Fibroblast of mammary gland (primary cell): ENCODE data around the gene FAM124A.

Experiments used
- DNase-seq: peaks from one replicate; pipeline ENCODE4 v3.0.0-alpha.2; 2010; ENCODE audit warnings: low read depth
- H3K4me3 ChIP-seq: 2 replicates; pipeline ENCODE4 v1.5.1; 2011; ENCODE audit warnings: low read depth, mild to moderate bottlenecking, low read length, moderate library complexity; ENCODE audit not compliant: control insufficient read depth
- TF ChIP-seq, protein P1 (sequence below): conservative IDR thresholded peaks from 2 replicates; pipeline ENCODE4 v1.5.1; 2011; ENCODE audit warnings: low read depth, low read length, inconsistent platforms; ENCODE audit not compliant: control insufficient read depth, insufficient read depth

Gene FAM124A

DNA sequence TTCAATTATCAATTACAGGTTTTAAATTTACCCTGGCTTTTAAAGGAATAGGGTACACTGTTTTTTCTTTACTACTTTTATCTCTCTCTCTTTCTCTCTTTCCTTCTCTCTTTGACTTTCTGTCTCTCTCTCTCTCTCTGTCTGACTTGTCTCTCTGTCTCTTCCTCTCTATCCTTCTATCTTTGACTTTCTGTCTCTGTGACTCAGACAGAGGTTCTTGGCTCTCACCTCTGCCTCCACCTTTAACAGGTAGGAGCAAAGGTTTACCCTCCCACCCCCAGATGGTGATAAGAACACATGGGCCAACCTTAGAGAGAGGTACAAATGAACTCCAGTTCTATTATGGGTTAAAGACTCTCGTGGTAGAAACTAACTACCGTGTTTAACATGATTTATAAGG, 20.3 kb upstream of the FAM124A start:
- no peak for DNase-seq
- TF ChIP-seq, protein P1, sequence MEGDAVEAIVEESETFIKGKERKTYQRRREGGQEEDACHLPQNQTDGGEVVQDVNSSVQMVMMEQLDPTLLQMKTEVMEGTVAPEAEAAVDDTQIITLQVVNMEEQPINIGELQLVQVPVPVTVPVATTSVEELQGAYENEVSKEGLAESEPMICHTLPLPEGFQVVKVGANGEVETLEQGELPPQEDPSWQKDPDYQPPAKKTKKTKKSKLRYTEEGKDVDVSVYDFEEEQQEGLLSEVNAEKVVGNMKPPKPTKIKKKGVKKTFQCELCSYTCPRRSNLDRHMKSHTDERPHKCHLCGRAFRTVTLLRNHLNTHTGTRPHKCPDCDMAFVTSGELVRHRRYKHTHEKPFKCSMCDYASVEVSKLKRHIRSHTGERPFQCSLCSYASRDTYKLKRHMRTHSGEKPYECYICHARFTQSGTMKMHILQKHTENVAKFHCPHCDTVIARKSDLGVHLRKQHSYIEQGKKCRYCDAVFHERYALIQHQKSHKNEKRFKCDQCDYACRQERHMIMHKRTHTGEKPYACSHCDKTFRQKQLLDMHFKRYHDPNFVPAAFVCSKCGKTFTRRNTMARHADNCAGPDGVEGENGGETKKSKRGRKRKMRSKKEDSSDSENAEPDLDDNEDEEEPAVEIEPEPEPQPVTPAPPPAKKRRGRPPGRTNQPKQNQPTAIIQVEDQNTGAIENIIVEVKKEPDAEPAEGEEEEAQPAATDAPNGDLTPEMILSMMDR: no peak

DNA sequence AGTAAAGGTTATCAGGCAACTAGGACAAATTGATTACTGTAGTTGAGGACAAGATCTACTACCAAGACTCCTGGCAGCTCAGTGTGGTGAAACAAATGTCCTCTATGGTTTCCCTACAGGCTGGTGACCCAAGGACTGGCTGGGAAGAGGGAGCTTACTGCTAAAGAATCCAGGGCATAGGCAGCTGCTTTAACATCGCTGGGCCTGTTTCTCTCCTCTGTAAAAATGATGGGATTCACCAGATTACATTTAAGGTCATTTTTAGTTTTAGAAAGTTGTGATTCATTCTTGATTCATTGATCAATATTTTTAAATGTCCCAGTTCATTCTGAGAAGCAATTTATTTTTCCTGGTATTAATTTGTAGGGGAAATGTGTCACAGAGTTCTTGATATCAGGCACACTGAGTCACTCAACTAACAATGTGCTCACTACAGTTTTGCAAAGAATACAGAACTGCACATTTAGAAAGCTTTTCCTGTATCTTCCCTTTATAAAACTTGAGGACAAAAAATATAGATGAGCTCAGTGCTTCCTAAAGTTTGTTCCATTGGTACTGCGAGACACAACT, 19.6 kb upstream of the FAM124A start:
- H3K4me3 ChIP-seq: no peak overlapping the region
- TF ChIP-seq, protein P1: no peak
- peak; percentile 47 for DNase-seq

More for the DNA sequence above, 20.3 kb upstream of the FAM124A start:
- H3K4me3 ChIP-seq: no peak overlapping the region

DNA sequence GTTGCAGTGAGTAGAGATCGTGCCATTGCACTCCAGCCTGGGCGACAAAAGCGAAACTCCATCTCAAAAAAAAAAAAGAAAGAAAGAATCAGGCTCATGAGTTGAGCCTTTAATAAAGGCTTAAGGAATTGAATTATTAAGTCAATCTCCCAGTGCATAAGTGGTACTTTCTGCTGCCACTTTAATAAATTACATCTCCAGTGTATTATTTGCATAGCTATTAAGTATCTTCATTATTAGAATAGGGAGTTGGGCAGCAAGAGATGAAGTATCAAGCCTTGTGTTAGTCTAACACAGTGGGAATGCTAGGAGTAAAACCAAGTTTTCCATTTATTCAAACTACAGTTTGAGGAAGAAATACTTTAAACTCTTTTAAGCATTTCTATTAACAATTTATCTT, 15.6 kb upstream of the FAM124A start:
- TF ChIP-seq, protein P1: no peak
- H3K4me3 ChIP-seq: no peak overlapping the region
- no peak for DNase-seq

DNA sequence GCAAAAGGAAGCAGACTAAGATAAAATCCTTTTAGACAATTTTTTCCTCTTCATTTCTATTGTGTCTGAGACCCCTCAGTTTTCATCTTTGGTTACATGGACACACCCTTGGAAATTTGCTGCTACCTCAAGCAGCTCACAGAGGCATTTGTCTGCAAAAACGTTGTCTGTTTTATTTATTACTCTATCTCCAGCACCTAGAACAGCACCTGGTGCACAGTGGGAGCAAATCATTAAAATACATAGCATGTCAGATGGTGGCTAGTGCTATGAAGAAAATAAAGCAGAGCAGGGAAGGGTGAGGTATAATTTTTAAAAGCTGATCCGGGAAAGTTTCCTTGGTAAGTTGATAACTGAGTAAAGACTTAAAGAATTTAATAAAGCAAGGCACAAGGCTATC, 14.3 kb upstream of the FAM124A start:
- H3K4me3 ChIP-seq: no peak overlapping the region
- TF ChIP-seq, protein P1: no peak
- DNase-seq: no peak

DNA sequence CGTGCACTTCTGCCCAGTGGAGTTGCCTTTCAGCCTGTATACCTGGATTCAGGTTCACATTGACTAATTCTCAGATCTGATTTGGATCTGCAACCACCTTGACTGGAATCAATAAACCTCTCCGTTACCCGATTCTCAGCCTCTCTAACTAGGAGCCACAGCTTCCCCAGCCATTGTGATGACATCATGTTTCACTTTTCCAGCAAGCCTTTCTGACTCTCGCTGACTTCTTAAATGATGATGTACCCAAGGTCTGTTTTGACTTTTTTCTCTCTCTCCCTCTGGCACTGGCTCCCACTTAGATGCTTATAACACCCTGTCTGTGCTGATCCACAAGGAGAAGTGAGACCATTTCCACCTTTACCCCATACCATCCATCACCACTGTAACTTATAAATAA, 13.5 kb upstream of the FAM124A start:
- no peak overlapping the region for H3K4me3 ChIP-seq
- TF ChIP-seq, protein P1: no peak
- no peak for DNase-seq

DNA sequence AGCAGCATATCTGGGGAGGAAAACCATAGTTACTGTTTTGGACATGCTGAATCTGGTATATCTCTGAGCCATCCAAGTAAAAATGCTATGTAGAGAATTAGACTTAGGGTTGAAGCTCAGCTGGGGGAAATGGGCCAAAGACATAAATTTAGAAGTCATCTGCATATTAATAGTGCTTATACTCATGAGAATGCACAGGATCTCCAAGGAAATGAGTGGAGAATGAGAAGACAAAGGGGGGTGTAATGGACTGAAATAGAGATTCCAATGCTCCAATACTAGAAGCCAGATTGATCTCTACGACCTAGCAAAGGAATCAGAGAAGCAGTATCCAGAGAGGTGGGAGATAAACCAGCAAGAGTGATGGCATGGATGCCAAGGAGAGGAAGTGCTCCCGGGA, 10.3 kb upstream of the FAM124A start:
- no peak overlapping the region for H3K4me3 ChIP-seq
- TF ChIP-seq, protein P1: no peak
- no peak for DNase-seq

DNA sequence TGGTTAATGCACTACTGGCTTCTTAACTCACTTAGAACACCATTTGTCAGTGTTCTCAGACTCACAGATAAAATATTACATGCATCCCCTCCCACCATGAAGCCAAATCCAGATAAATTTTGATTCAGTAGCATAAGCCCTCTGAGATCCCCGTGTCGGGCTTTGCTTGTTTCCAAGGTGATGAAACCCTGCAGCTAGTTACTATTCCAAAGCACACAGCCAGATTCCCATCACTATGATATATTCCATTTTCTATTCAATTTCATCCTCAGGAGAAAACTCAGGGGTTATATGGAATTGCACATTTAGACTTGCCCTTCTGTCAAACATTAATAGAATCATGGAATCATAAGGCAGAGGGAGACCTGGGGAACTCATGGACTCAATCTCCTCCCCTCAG, 9.4 kb upstream of the FAM124A start:
- DNase-seq: no peak
- no peak overlapping the region for H3K4me3 ChIP-seq
- TF ChIP-seq, protein P1: no peak
